Transverse colon (tissue), 4 donors: ENCODE results near the gene CD8A. TPM values are rescaled to one million over a fixed set of nuclear protein-coding genes. Genes with fewer than 3 reads are reported as not detected.

ENCODE experiments used
- total RNA-seq, 4 donors: library from RNA; depleted of rRNA; stranded (reverse); fragments of >200 nt; gene quantifications; one replicate each; pipeline ENCODE4 v1.1.0, GENCODE V29; 2016

Gene CD8A
- total RNA-seq, 4 donors from 2014 or later: 0.60 to 33.3 (median 2.5) TPM

Other genes starting within 250 kb of the CD8A start
- gene CHMP3, start 227.5 kb downstream of the CD8A start, total RNA-seq: 100 to 1,000 TPM in 2 of 4 donors, 10 to 100 TPM in 2; 83.8 to 200 (median 101) TPM
- 100 to 1,000 TPM in 2 of 4 donors, 10 to 100 TPM in 2; 47.0 to 114 (median 103) TPM for gene RNF103, start 167.0 kb downstream of the CD8A start, total RNA-seq
- gene RMND5A, start 70.6 kb downstream of the CD8A start, total RNA-seq: 10 to 100 TPM; 58.1 to 94.8 (median 72.4) TPM
- gene CD8B, start 71.0 kb upstream of the CD8A start, total RNA-seq: 1 to 10 TPM in 1 of 4 donors, not detected in 3; 5.1 TPM
- gene RGPD1, start 151.2 kb upstream of the CD8A start, total RNA-seq: 1 to 10 TPM in 3 of 4 donors, under 1 TPM in 1; 0.96 to 9.8 (median 3.6) TPM
- 10 to 100 TPM in 1 of 4 donors, 1 to 10 TPM in 1, not detected in 2; 8.9 to 11.3 TPM for gene PLGLB1, start 230.9 kb upstream of the CD8A start, total RNA-seq